Stimulated activated CD4-positive, alpha-beta T cell treated with anti-CD3 and anti-CD28 coated beads, Interleukin-4, amount 100 ng/mL, for 4 hours (primary cell): Measurements from ENCODE around the gene CGB3.
"Not testable (repeated sequence)": the region's sequence is repeated elsewhere in the genome, so short reads cannot be mapped to it uniquely, and the experiment has no call there.

Experiments
- DNase-seq, 2 experiments: peaks; one replicate each; pipeline ENCODE4 v3.0.0-alpha.2; 2020

CGB3 gene

GRCh38 chr19:49042177-49042576 is 18.0 kb upstream of the CGB3 start:
- DNase-seq = no peak

GRCh38 chr19:49039736-49040135 is 15.6 kb upstream of the CGB3 start:
- not testable (repeated sequence) for DNase-seq

- DNase-seq = not testable (repeated sequence)
Measured at GRCh38 chr19:49038557-49039276, 14.6 kb upstream of the CGB3 start.

GRCh38 chr19:49038111-49038510 is 14.0 kb upstream of the CGB3 start:
- not testable (repeated sequence) for DNase-seq

- DNase-seq = not testable (repeated sequence)
Measured at GRCh38 chr19:49036815-49037214, 12.7 kb upstream of the CGB3 start, which contains the start of gene CGB1. CGB1 (minus strand) TSS chr19:49036895; CDS start chr19:49036711, 184 bp downstream.

GRCh38 chr19:49031642-49032301 is 7.6 kb upstream of the CGB3 start, which contains the start of gene CGB2:
CGB2 (plus strand) TSS chr19:49031890; CDS start chr19:49032096, 206 bp downstream.
- DNase-seq = peak; percentile 37 to 38

GRCh38 chr19:49030323-49030722 is 6.2 kb upstream of the CGB3 start:
- DNase-seq = not testable (repeated sequence)

- not testable (repeated sequence) for DNase-seq
Measured at GRCh38 chr19:49029749-49030148, 5.6 kb upstream of the CGB3 start.

- not testable (repeated sequence) for DNase-seq
Measured at GRCh38 chr19:49028686-49029085, 4.6 kb upstream of the CGB3 start.

GRCh38 chr19:49025599-49025998 is 1.5 kb upstream of the CGB3 start:
- DNase-seq = not testable (repeated sequence)

GRCh38 chr19:49025088-49025487 is 955 bp upstream of the CGB3 start:
- DNase-seq = not testable (repeated sequence)

- no peak for DNase-seq
Measured at GRCh38 chr19:49022116-49022515, 2.0 kb downstream of the CGB3 start.

- DNase-seq = no peak
Measured at GRCh38 chr19:49020931-49021895, 2.9 kb downstream of the CGB3 start.

- no peak for DNase-seq
Measured at GRCh38 chr19:49020342-49020741, 3.8 kb downstream of the CGB3 start.

- DNase-seq = peak; percentile 52 to 66
Measured at GRCh38 chr19:49019242-49019932, 4.7 kb downstream of the CGB3 start.

GRCh38 chr19:49018388-49019241 is 5.5 kb downstream of the CGB3 start:
- DNase-seq = not testable (repeated sequence)

- DNase-seq = peak; percentile 49 to 59
Measured at GRCh38 chr19:49017666-49018351, 6.3 kb downstream of the CGB3 start.

GRCh38 chr19:49017041-49017665 is 7.0 kb downstream of the CGB3 start, which contains the start of gene LHB:
LHB (minus strand) TSS chr19:49017091; CDS start chr19:49017081, 10 bp downstream.
- no peak for DNase-seq

- DNase-seq = no peak
Measured at GRCh38 chr19:49016067-49016839, 7.9 kb downstream of the CGB3 start.
